IMR-90 (cell line): Measurements from ENCODE around the gene SLAMF1. TPM values are rescaled to one million over a fixed set of nuclear protein-coding genes. Genes with fewer than 3 reads are reported as not detected.

Experiments used
- ATAC-seq: fragments of 200-7000 bp; cut with Tn5 transposase; 2 replicates; pipeline ENCODE4 v1.9.1; 2020; ENCODE audit warnings: low read depth, mild to moderate bottlenecking, moderate library complexity
- BruUV-seq: library from RNA; stranded (reverse); fragments of 400-500 nt; replicated peaks from 2 replicates; lab custom pipeline; 2021; lab: Mats Ljungman, UMichigan
- CTCF ChIA-PET: fragments of 300-600 bp; formaldehyde crosslinking; extraction: SDS; loops from one replicate; lab custom pipeline; 2021; ENCODE audit warnings: antibody characterized with exemption; lab: Yijun Ruan, JAX
- POLR2A ChIA-PET: fragments of 300-600 bp; sonication (Branson Sonifier 250); formaldehyde crosslinking; loops from one replicate; lab custom pipeline; 2022; ENCODE audit warnings: antibody characterized with exemption; ENCODE audit not compliant: unreplicated experiment; lab: Charles Lee
- DNase-seq: peaks from one replicate; pipeline ENCODE4 v3.0.0; 2013
- H2AFZ ChIP-seq: replicated peaks from 2 replicates; pipeline ENCODE3; 2013; ENCODE audit warnings: low read length, mild to moderate bottlenecking; ENCODE audit not compliant: poor library complexity
- H2AK5ac ChIP-seq: 2 replicates; pipeline ENCODE4 v1.6.1; 2013; ENCODE audit warnings: low read depth, low read length, inconsistent platforms
- H2AK9ac ChIP-seq: replicated peaks from 2 replicates; pipeline ENCODE3; 2013; ENCODE audit warnings: mild to moderate bottlenecking, low read depth, low read length, moderate library complexity; ENCODE audit not compliant: poor library complexity
- H2BK120ac ChIP-seq: 2 replicates; pipeline ENCODE4 v1.6.1; 2013; ENCODE audit warnings: low read depth, low read length, inconsistent platforms
- H2BK15ac ChIP-seq: 3 replicates; pipeline ENCODE4 v1.6.1; 2013; ENCODE audit warnings: low read depth, low read length, inconsistent platforms
- H2BK20ac ChIP-seq: 2 replicates; pipeline ENCODE4 v1.6.1; 2013; ENCODE audit warnings: low read depth, mild to moderate bottlenecking, inconsistent platforms, low read length, moderate library complexity
- H2BK5ac ChIP-seq: 2 replicates; pipeline ENCODE4 v1.6.1; 2013; ENCODE audit warnings: mild to moderate bottlenecking, low read depth, low read length, inconsistent platforms; ENCODE audit not compliant: poor library complexity, severe bottlenecking
- H3K14ac ChIP-seq: replicated peaks from 2 replicates; pipeline ENCODE4 v1.6.1; 2013; ENCODE audit warnings: low read depth, low read length, inconsistent platforms
- H3K18ac ChIP-seq: 2 replicates; pipeline ENCODE4 v1.6.1; 2013; ENCODE audit warnings: low read depth, low read length, control low read depth
- H3K23ac ChIP-seq: 2 replicates; pipeline ENCODE4 v1.6.1; 2013; ENCODE audit warnings: low read depth, low read length, inconsistent platforms
- H3K27ac ChIP-seq: 2 replicates; pipeline ENCODE4 v1.5.1; 2013; ENCODE audit warnings: mild to moderate bottlenecking, control low read depth, low read length; ENCODE audit not compliant: insufficient read depth
- H3K27me3 ChIP-seq: 2 replicates; pipeline ENCODE4 v1.6.1; 2013; ENCODE audit warnings: low read length; ENCODE audit not compliant: control insufficient read depth, insufficient read depth
- H3K36me3 ChIP-seq: 2 replicates; pipeline ENCODE4 v1.6.1; 2013; ENCODE audit warnings: low read length, mixed read lengths; ENCODE audit not compliant: control insufficient read depth, insufficient read depth
- H3K4ac ChIP-seq: 2 replicates; pipeline ENCODE4 v1.6.1; 2013; ENCODE audit warnings: low read depth, low read length, inconsistent platforms
- H3K4me1 ChIP-seq: 2 replicates; pipeline ENCODE4 v1.6.1; 2013; ENCODE audit warnings: low read length, mixed read lengths; ENCODE audit not compliant: control insufficient read depth, insufficient read depth
- H3K4me2 ChIP-seq: 2 replicates; pipeline ENCODE4 v1.6.1; 2013; ENCODE audit warnings: low read depth, mild to moderate bottlenecking, control low read depth, low read length, moderate library complexity
- H3K4me3 ChIP-seq: 2 replicates; pipeline ENCODE4 v1.5.1; 2013; ENCODE audit warnings: low read depth, mild to moderate bottlenecking, control low read depth, low read length, moderate library complexity; ENCODE audit not compliant: insufficient read depth
- H3K56ac ChIP-seq: 2 replicates; pipeline ENCODE4 v1.6.1; 2013; ENCODE audit warnings: low read length, inconsistent platforms; ENCODE audit not compliant: insufficient read depth; ENCODE audit errors: extremely low read depth
- H3K79me1 ChIP-seq, 2 experiments: 2 replicates each; pipeline ENCODE4 v1.6.1; 2013; ENCODE audit warnings: low read length in 2 of 2, inconsistent platforms in 1 of 2, low read depth in 1 of 2
- H3K9ac ChIP-seq: 2 replicates; pipeline ENCODE4 v1.6.1; 2013; ENCODE audit warnings: low read depth, low read length, control low read depth
- H3K9me1 ChIP-seq: 2 replicates; pipeline ENCODE4 v1.6.1; 2013; ENCODE audit warnings: low read length, inconsistent platforms; ENCODE audit not compliant: insufficient read depth
- H3K9me3 ChIP-seq: 2 replicates; pipeline ENCODE4 v1.6.1; 2013; ENCODE audit warnings: low read length; ENCODE audit not compliant: control insufficient read depth, insufficient read depth
- H4K20me1 ChIP-seq: 2 replicates; pipeline ENCODE4 v1.6.1; 2013; ENCODE audit warnings: low read length, inconsistent platforms; ENCODE audit not compliant: insufficient read depth
- H4K5ac ChIP-seq: 2 replicates; pipeline ENCODE4 v1.6.1; 2013; ENCODE audit warnings: mild to moderate bottlenecking, low read depth, low read length, control low read depth
- H4K8ac ChIP-seq, 2 experiments: 2 replicates each; pipeline ENCODE4 v1.6.1; 2013; ENCODE audit warnings: low read depth in 2 of 2, low read length in 2 of 2, control low read depth in 1 of 2, inconsistent platforms in 1 of 2
- H4K91ac ChIP-seq: 2 replicates; pipeline ENCODE4 v1.6.1; 2013; ENCODE audit warnings: low read depth, low read length, inconsistent platforms; ENCODE audit not compliant: insufficient read depth
- BHLHE40 ChIP-seq: fragments of 150-350 bp; IDR thresholded peaks from 2 replicates; pipeline ENCODE4 v1.6.1; 2016; ENCODE audit warnings: mild to moderate bottlenecking, low read depth, low read length
- CEBPB ChIP-seq: IDR thresholded peaks from 2 replicates; pipeline ENCODE4 v1.6.1; 2012; ENCODE audit warnings: low read depth, low read length, improper control_type of control experiment
- CHD1 ChIP-seq: IDR thresholded peaks from 2 replicates; pipeline ENCODE4 v1.6.1; 2012; ENCODE audit warnings: low read depth, low read length, improper control_type of control experiment
- CTCF ChIP-seq: conservative IDR thresholded peaks from 2 replicates; pipeline ENCODE4 v1.5.1; 2012; ENCODE audit warnings: mild to moderate bottlenecking, low read depth, low read length, improper control_type of control experiment
- FOS ChIP-seq: fragments of 150-350 bp; IDR thresholded peaks from 2 replicates; pipeline ENCODE4 v1.6.1; 2016; ENCODE audit warnings: low read depth, low read length
- MAFK ChIP-seq: IDR thresholded peaks from 2 replicates; pipeline ENCODE4 v1.6.1; 2012; ENCODE audit warnings: low read depth, low read length, improper control_type of control experiment
- MAZ ChIP-seq: IDR thresholded peaks from 2 replicates; pipeline ENCODE4 v1.6.1; 2012; ENCODE audit warnings: low read depth, mild to moderate bottlenecking, low read length, improper control_type of control experiment, moderate library complexity, borderline replicate concordance
- MXI1 ChIP-seq: IDR thresholded peaks from 2 replicates; pipeline ENCODE4 v1.6.1; 2012; ENCODE audit warnings: low read depth, mild to moderate bottlenecking, low read length, moderate library complexity, borderline replicate concordance
- NFE2L2 ChIP-seq: fragments of 150-350 bp; IDR thresholded peaks from 2 replicates; pipeline ENCODE4 v1.6.1; 2016; ENCODE audit warnings: low read depth, mild to moderate bottlenecking, low read length
- POLR2A ChIP-seq: IDR thresholded peaks from 2 replicates; pipeline ENCODE4 v1.6.1; 2012; ENCODE audit warnings: mild to moderate bottlenecking, low read depth, low read length
- RFX5 ChIP-seq: IDR thresholded peaks from 2 replicates; pipeline ENCODE4 v1.8.0; 2012; ENCODE audit warnings: low read depth, mild to moderate bottlenecking, low read length, moderate library complexity
- USF2 ChIP-seq: fragments of 150-350 bp; IDR thresholded peaks from 2 replicates; pipeline ENCODE4 v1.6.1; 2017; ENCODE audit warnings: mild to moderate bottlenecking, antibody characterized with exemption, low read length, low read depth
- whole genome bisulfite sequencing, 2 experiments: methylation state at CpG; one replicate each; pipeline versions ENCODE4 v1.1.5 to v1.1.7; 2013; ENCODE audit warnings: missing lambda C conversion rate in 2 of 2; ENCODE audit not compliant: insufficient read length in 1 of 2; ENCODE audit errors: extremely low coverage in 2 of 2; 5-methylcytosine and 5-hydroxymethylcytosine counted together
- dilution Hi-C: fragments of 300-500 bp; cut with HindIII; formaldehyde crosslinking; loops from one replicate; pipeline ENCODE4 v1.14.3; 2018; ENCODE audit warnings: low sequenced_read_pairs; ENCODE audit not compliant: unreplicated experiment
- in situ Hi-C: fragments of 300-500 bp; cut with MboI; formaldehyde crosslinking; loops from 3 replicates; pipeline ENCODE4 v1.14.3; 2019; ENCODE audit warnings: low sequenced_read_pairs, inconsistent platforms, mixed read lengths
- intact Hi-C: fragments of 100-400 bp; cut with micrococcal nuclease; formaldehyde crosslinking; loops from 2 replicates; pipeline ENCODE4 v1.10.0; 2022
- polyA plus RNA-seq, 3 experiments: library from polyadenylated mRNA; depleted of rRNA; stranded (reverse); fragments of >200 nt; gene quantifications; 2 replicates each; pipeline ENCODE4 v1.2.3, GENCODE V29; 2012; ENCODE audit warnings: low replicate concordance in 1 of 3
- total RNA-seq: library from RNA; depleted of rRNA; stranded (reverse); fragments of >200 nt; gene quantifications from 2 replicates; pipeline ENCODE4 v1.2.3, GENCODE V29; 2012
- TF ChIP-seq, protein P1 (sequence below): fragments of 150-350 bp; IDR thresholded peaks from 2 replicates; pipeline ENCODE4 v1.6.1; 2016; ENCODE audit warnings: low read depth, mild to moderate bottlenecking, low read length, moderate library complexity, borderline replicate concordance

Gene SLAMF1
- total and polyA plus RNA-seq, 2 of the 4 experiments (the other 2 are of a cell fraction), result not detected

DNA sequence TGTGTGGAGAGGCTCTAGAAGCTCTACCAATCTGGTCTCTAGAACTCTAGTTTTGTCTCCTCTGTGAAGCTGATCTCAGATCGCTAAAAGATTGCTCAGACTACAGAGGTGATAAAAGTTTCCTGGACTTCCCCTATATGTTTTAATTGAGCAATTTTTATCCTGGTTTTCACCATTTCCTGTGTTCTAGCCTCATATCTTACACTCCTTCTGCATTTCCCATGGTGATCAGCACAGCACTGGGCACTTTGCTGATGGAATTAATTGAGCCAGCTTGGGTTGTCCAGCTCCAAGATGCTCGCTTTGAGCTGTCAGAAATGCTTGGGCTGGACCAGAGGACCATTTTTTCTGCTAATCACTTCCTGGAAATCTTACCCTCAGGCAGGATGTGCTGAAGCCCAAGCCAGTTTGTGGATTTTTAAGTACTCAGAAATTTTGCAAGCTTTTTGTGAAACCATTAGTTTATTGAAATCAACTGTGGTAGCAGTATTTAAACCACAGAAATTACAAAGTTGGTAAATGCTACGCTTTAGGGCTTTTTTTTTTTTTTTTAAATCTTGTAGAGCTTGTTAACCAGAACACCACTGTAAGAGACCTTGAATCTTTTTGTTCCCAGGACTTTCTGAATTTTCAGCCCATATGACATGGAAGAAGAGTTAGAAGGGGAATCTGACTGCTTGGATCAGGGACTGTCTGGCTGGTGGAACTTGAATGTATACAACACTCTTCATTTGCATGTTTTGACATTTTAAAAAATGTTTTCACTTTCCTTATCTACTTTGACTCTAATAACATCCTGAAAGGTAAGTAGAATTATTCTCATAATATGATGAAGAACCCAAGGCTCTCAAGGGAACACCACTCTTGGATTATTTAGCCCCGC, 36.4 kb upstream of the SLAMF1 start:
- Histone ChIP-seq H4K8ac (no peak overlapping the region), H3K9me1 (no peaks in the 10 kb centered on the region), H3K18ac (no peak overlapping the region), H3K4ac (no peak overlapping the region), H3K23ac (no peak overlapping the region), H2BK5ac (no peak overlapping the region), H3K56ac (no peak overlapping the region), H4K5ac (no peak overlapping the region), H3K14ac (no peak overlapping the region), H2BK120ac (no peak overlapping the region), H2AK9ac (no peak overlapping the region), H3K4me1 (no peaks in the 10 kb centered on the region), H4K91ac (no peak overlapping the region), H3K27me3 (no peaks in the 10 kb centered on the region; the same call in 1 of the 2 replicates), H2AK5ac (no peak overlapping the region), H4K20me1 (no peaks in the 10 kb centered on the region), H2BK20ac (no peak overlapping the region), H2AFZ (no peak overlapping the region), H3K36me3 (no peaks in the 10 kb centered on the region), H3K4me3 (no peak overlapping the region), H2BK15ac (no peak overlapping the region), H3K4me2 (no peak overlapping the region), H3K79me1 (no peaks in the 10 kb centered on the region), H3K9me3 (no peaks in the 10 kb centered on the region), H3K9ac (no peak overlapping the region), H3K27ac (no peak overlapping the region)
- intact Hi-C loops, result no loop called here
- DNase-seq, result no peak
- in situ Hi-C loops, result no loop called here
- dilution Hi-C loops, result no loop called here
- no peak for ATAC-seq
- CTCF ChIA-PET, result no interaction called here
- WGBS, 2 experiments, result no CpG with 5 or more reads among the region's 4 CpGs
- no peak for TF ChIP-seq POLR2A
- TF ChIP-seq MXI1, result no peak
- TF ChIP-seq CEBPB, result no peak
- TF ChIP-seq MAZ, result no peak
- no peak for TF ChIP-seq CTCF
- TF ChIP-seq, protein P1, sequence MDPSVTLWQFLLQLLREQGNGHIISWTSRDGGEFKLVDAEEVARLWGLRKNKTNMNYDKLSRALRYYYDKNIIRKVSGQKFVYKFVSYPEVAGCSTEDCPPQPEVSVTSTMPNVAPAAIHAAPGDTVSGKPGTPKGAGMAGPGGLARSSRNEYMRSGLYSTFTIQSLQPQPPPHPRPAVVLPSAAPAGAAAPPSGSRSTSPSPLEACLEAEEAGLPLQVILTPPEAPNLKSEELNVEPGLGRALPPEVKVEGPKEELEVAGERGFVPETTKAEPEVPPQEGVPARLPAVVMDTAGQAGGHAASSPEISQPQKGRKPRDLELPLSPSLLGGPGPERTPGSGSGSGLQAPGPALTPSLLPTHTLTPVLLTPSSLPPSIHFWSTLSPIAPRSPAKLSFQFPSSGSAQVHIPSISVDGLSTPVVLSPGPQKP, result no peak
- TF ChIP-seq USF2, result no peak
- TF ChIP-seq FOS, result no peak
- no peak for TF ChIP-seq NFE2L2
- no peak for TF ChIP-seq BHLHE40
- no peak for TF ChIP-seq MAFK
- no peak for TF ChIP-seq RFX5
- no peak for TF ChIP-seq CHD1
- POLR2A ChIA-PET, result no interaction called here
- BruUV-seq, result no TSS peak
